ENCODE measurements around the gene SYNDIG1. TPM values are rescaled to one million over a fixed set of nuclear protein-coding genes. Genes with fewer than 3 reads are reported as not detected.

The SYNDIG1 gene
- total and polyA plus RNA-seq, 4 donors: 0.20 to 5.0 (median 0.63) TPM

- no peaks in the 10 kb centered on the region for H3K9me3 ChIP-seq (ENCODE audit: control insufficient read depth in 4 of 4, insufficient read depth in 3 of 4, low read length in 3 of 4)
- no peaks in the 10 kb centered on the region for H3K36me3 ChIP-seq (ENCODE audit: control insufficient read depth in 4 of 4, insufficient read depth in 4 of 4, low read length in 4 of 4)
- peak overlapping the region in 1 of 2 donors; percentile 85 for H3K27ac ChIP-seq (ENCODE audit: low read depth in 1 of 2, low read length in 1 of 2)
- no peak for TF ChIP-seq CTCF (IDR thresholded peaks at IDR 0.05; ENCODE audit: control extremely low read depth, extremely low read depth)
- peaks cover 0 to 5% (median 0%) of the 10 kb centered on the region in 5 donors for H3K4me1 ChIP-seq (ENCODE audit: control insufficient read depth in 5 of 5, insufficient read depth in 5 of 5, low read length in 5 of 5)
- no peak overlapping the region for H3K9ac ChIP-seq (ENCODE audit: insufficient read depth in 1 of 2, low read length in 2 of 2)
- ATAC-seq (ENCODE audit: insufficient read depth, low FRiP score) (no peak), DNase-seq (peak in 2 of 3 donors; percentile 20 to 38)
- no peaks in the 10 kb centered on the region for H3K27me3 ChIP-seq (ENCODE audit: control insufficient read depth in 3 of 3, insufficient read depth in 3 of 3, low read length in 2 of 3)
- H3K4me3 ChIP-seq: no peak overlapping the region
- 46 to 72% methylated on average over 9 of the region's 9 CpGs for WGBS, 2 donors
Observed at GRCh38 chr20:24503352-24503931, 34.0 kb downstream of the SYNDIG1 start.

- no peak for ATAC-seq (ENCODE audit: insufficient read depth, low FRiP score)
- no peak for DNase-seq
- Histone ChIP-seq H3K4me3 (no peak overlapping the region), H3K9me3 (ENCODE audit: control insufficient read depth in 4 of 4, insufficient read depth in 3 of 4, low read length in 3 of 4) (no peaks in the 10 kb centered on the region), H3K4me1 (ENCODE audit: control insufficient read depth in 5 of 5, insufficient read depth in 5 of 5, low read length in 5 of 5) (peaks cover 0 to 5% (median 0%) of the 10 kb centered on the region in 5 donors), H3K27me3 (ENCODE audit: control insufficient read depth in 3 of 3, insufficient read depth in 3 of 3, low read length in 2 of 3) (no peaks in the 10 kb centered on the region), H3K9ac (ENCODE audit: insufficient read depth in 1 of 2, low read length in 2 of 2) (no peak overlapping the region), H3K27ac (ENCODE audit: low read depth in 1 of 2, low read length in 1 of 2) (peak overlapping the region in 1 of 2 donors; percentile 85), H3K36me3 (ENCODE audit: control insufficient read depth in 4 of 4, insufficient read depth in 4 of 4, low read length in 4 of 4) (no peaks in the 10 kb centered on the region)
- TF ChIP-seq CTCF (IDR thresholded peaks at IDR 0.05; ENCODE audit: control extremely low read depth, extremely low read depth): no peak
- 88 to 90% methylated on average over 21 of the region's 21 CpGs for WGBS, 2 donors
Observed at GRCh38 chr20:24504331-24505285, 35.2 kb downstream of the SYNDIG1 start.

GRCh38 chr20:24506146-24506545 is 36.7 kb downstream of the SYNDIG1 start:
- Histone ChIP-seq H3K9ac (ENCODE audit: insufficient read depth in 1 of 2, low read length in 2 of 2) (no peak overlapping the region), H3K36me3 (ENCODE audit: control insufficient read depth in 4 of 4, insufficient read depth in 4 of 4, low read length in 4 of 4) (no peaks in the 10 kb centered on the region), H3K4me3 (no peak overlapping the region), H3K4me1 (ENCODE audit: control insufficient read depth in 5 of 5, insufficient read depth in 5 of 5, low read length in 5 of 5) (peaks cover 0 to 5% (median 0%) of the 10 kb centered on the region in 5 donors), H3K27me3 (ENCODE audit: control insufficient read depth in 3 of 3, insufficient read depth in 3 of 3, low read length in 2 of 3) (no peaks in the 10 kb centered on the region), H3K9me3 (ENCODE audit: control insufficient read depth in 4 of 4, insufficient read depth in 3 of 4, low read length in 3 of 4) (no peaks in the 10 kb centered on the region), H3K27ac (ENCODE audit: low read depth in 1 of 2, low read length in 1 of 2) (no peak overlapping the region)
- WGBS, 2 donors: 61 to 78% methylated on average over 3 of the region's 3 CpGs
- ATAC-seq (ENCODE audit: insufficient read depth, low FRiP score) (no peak), DNase-seq (no peak)
- no peak for TF ChIP-seq CTCF (IDR thresholded peaks at IDR 0.05; ENCODE audit: control extremely low read depth, extremely low read depth)

All from lung (tissue), 12 donors.